GM19351 (cell line): Measurements from ENCODE around the gene ZNF280A.
"Not testable (repeated sequence)": the region's sequence is repeated elsewhere in the genome, so short reads cannot be mapped to it uniquely, and the experiment has no call there.

Experiments
- ATAC-seq: cut with Tn5 transposase; IDR thresholded peaks from one replicate; pipeline ENCODE4 v1.9.1; 2021; ENCODE audit warnings: mild to moderate bottlenecking, moderate library complexity; ENCODE audit not compliant: unreplicated experiment

ZNF280A gene

DNA sequence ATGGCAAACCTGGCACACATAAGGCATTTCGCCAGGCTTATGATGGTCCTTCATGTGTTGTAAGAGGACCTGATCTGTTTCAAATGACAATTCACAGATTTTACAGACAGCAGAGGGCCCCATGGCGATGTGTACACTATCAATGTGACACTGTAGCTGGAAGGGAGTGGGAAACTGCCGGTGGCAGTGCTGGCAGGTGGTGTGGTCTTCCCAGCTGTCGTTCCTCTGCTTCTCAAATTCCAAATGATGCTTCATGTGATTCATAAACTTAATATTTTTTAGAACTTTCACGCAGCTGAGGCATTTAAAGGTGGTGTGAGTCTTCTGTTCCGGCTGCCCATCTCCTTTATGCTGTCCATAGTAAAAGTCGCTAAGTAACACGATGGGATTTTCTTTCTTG is 5.6 kb downstream of the ZNF280A start:
- not testable (repeated sequence) for ATAC-seq

DNA sequence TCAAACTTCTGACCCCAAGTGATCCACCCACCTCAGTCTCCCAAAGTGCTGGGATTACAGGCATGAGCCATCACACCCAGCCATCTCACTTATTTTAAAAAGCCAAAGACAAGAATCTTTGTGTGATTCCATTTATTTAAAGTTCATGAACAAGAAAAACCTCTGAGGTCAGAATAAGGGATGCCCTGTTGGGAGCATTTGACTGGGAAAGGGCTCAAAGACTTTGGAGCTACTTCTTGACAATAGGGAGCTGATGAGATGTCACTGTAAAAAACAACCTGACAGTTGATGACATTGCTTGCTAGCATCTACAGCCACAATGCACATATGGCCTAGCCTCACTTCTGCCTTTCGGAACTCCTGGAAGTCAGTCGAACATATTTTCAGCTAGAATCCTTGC is 6.5 kb downstream of the ZNF280A start:
- no peak for ATAC-seq

DNA sequence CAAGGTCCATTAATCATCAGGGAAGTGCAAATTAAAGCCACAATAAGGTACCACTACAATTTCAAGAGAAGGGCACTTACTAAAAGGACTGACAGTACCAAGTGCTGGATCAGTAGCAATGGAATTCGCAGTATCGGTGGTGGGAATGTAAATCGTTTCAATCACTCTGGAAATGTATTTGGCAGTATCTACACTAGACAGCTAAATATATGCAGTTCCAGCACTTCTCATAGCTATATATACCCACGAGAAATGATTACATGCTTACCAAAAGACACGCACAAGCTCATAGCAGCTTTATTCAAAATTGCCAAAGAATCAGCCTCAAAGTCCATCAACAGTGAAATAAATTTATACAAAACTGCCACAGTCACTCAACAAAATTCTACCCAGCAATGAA is 7.1 kb downstream of the ZNF280A start:
- no peak for ATAC-seq

DNA sequence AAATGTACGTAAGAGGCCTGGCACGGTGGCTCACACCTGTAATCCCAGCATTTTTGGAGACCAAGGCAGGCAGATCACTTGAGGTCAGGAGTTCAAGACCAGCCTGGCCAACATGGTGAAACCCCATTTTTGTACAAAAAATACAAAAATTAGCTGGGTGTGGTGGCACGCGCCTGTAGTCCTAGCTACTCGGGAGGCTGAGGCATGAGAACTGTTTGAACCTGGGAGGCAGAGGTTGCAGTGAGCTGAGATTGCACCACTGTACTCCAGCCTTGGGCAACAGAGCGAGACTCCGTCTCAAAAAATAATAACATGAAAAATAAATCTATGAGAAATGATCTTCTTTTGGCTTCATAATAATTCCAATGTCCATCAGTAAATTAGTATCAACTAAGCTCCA is 9.2 kb downstream of the ZNF280A start:
- not testable (repeated sequence) for ATAC-seq

DNA sequence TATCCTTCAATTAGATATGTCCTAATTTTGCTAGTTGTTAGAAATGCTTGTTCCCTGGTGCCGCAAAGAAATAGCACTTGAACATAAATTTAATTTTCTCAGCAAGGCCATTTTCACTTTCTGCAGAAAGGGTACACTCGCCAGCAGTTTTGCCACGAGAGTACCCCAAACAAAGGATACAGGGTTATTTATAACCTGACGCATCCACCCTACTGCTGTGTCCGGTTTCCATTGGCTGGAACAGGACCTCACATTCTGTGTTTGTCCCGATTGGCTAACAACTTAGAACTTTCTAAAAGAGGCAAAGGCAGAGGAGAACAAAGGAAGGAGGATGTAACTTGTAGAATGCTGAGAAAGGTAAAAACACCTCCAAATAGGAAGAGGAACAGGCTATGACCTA is 10.2 kb downstream of the ZNF280A start:
- ATAC-seq = not testable (repeated sequence)

DNA sequence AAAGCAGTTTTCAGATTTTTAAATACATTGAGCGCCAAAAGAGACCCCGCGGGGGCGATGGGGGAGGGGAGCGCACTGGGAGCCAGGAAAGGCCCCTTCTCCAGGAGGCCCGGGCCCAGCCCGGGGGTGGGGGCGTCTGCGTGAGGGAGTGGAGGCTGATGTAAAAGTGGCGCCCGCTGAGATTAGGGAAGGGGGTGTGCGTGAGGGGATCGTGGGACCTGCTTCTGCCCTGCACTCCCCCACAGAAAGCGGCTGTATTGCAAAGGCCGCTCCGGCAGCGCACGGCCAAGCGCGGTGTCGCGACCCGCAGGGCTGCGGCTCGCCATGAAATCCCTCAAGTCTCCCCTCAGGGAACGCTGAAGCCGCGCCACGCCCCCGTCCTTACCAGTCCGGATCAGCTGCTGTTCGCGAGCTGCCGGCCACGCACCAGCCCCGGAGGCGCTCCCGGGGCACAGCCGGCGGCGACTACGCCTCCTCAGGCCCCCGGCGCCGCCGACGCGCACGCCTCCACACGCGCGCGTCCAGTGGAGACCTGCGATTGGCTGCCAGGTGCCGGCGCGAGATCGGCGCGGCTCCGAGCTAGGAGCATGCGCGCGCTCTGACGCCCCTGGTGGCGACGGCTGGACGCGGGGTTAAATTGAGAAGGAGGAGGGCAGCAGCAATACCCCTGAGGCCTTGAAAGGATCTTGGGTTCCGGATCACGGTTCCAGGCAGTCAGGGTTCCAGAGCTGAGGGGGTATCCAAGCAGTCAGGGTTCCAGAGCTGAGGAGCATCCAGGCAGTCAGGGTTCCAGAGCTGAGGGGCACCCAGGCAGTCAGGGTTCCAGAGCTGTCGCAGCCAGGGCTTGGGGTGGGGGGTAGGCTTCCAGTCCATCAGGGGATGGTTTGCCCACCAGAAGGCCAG is 11.5 kb downstream of the ZNF280A start, which contains the start of gene ZNF280B:
Gene ZNF280B (minus strand): TSS at position 469 of the 903 bp plus-strand sequence. CDS start 19,344 bp downstream, outside the sequence.
- peak; percentile 91 for ATAC-seq

DNA sequence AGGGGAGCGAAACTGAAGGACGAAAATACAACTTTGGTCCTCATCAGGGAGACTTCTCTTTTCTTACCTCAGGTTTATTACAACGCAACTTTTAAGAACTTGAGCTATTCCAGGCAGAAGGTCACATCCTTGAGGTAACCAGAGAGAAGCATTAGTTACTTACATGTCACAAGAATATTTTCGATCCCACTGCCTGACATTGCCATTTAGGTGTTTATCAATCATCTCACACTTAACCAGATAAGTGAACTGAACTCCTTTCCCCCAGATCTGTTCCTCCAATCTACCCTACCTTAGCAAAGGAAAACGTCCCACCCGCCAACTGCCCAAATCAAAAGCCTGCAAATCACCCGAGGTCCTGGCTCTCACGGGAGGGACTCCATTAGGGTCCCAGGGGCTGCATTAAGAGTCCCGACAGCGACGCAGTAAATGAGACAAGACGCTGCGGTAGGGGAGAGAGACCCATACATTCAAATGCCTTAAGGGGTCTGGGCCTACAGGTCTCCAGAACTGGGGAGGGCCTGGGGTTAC is 12.3 kb downstream of the ZNF280A start:
- ATAC-seq = no peak

DNA sequence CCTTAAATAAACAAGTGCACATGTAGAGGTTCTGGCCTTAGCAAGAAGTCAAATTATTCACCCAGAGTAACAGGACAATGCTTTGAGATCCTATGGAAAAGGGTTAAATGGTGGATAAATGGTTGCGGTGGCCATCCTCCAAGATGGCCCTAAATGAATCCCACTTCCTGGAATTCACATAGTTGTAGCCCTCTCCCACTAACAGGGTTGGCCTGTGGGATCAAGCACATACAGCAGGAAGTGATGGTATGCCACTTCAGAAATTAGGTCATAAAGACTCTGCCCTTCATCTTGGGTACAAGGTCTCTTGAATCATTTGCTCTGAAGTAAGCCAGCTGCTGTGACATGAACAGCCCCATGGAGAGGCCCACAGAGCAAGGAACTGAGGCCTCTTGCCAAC is 13.3 kb downstream of the ZNF280A start:
- no peak for ATAC-seq

DNA sequence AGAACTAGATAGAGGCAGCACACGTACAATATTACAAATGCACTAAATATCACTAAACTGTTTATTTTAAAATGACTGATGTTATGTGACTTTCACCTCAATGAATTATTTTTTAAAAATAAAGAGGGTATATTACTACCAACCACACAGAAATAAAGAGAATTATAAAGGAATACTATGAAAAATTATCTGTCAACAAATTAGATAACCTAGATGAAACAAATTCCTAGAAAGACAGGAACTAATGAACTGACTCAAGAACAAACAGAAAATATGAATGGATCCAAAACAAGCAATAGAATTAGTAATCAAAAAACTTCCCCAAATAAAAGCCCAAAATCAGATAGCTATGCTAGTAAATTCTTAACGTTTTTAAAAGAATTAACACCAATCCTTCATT is 21.8 kb downstream of the ZNF280A start:
- no peak for ATAC-seq

DNA sequence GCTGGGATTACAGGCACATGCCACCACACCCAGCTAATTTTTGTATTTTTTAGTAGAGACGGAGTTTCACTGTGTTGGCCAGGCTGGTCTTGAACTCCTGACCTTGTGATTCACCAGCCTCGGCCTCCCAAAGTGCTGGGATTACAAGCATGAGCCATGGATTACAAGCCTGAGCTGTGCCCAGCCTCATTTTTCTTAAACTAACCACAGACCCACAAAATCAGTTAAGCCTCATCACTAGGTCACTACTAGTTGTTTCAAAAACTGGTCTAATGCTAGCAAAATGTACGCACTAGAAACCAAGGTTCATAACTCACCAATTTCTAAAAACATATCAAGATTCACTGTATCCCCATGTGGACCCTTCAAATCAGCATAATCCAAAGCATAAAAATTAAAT is 28.5 kb downstream of the ZNF280A start:
- not testable (repeated sequence) for ATAC-seq

DNA sequence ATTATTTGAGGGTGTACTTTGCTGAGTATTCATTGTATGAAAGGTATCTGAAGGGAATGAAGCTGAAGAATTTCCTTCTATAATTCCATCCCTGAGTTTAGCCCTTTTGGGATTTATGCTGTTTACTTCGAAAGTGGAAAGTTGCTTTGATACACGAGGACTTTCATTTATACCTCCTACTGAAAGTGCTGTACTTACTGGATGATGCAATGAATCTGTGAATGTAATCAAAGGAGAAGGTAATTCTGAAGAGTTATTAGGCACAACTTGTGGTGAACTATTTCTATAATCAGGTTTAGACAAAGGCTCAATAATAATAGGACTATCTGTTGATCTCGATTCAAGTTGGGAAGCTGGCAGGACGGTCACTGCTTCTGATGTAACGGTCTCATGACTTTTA is 31.3 kb downstream of the ZNF280A start:
- no peak for ATAC-seq

DNA sequence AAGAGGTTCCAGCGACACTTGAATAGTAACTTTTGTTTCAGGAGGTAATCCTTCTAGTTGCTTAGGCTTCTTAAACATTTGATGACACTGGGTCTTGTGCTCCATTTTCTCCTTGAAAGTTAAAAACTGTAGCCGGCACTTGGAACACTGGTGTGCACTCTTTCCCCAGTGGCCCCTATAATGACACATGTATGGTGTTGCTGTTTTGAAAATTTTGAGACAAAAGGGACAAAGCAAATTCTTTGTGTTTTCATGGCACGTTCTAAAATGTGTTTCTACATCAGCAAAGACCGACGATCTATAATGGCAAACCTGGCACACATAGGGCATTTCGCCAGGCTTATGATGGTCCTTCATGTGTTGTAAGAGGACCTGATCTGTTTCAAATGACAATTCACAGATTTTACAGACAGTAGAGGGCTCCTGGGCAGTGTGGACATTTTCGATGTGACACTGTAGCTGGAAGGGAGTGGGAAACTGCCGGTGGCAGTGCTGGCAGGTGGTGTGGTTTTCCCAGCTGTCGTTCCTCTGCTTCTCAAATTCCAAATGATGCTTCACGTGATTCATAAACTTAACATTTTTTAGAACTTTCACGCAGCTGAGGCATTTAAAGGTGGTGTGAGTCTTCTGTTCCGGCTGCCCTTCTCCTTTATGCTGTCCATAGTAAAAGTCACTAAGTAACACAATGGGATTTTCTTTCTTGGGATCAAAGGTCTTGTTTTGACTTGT is 32.0 kb downstream of the ZNF280A start:
- ATAC-seq = no peak

DNA sequence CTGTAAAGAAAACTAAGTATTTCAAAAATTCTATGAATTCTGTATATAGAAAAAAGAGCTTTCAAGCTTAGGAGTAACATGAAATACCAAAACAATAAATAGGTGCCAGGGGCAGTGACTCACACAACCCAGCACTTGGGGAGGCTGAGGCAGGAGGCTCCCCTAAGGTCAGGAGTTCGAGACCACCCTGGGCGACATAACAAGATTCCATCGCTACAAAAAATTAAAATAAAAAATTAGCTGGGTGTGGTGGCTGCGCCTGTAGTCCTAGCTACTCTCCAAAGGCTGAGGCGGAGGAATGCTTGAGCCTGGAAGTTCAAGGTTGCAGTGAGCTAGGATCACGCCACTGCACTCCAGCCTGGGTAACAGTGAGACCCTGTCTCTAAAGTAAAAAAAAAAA is 33.0 kb downstream of the ZNF280A start:
- ATAC-seq = no peak

DNA sequence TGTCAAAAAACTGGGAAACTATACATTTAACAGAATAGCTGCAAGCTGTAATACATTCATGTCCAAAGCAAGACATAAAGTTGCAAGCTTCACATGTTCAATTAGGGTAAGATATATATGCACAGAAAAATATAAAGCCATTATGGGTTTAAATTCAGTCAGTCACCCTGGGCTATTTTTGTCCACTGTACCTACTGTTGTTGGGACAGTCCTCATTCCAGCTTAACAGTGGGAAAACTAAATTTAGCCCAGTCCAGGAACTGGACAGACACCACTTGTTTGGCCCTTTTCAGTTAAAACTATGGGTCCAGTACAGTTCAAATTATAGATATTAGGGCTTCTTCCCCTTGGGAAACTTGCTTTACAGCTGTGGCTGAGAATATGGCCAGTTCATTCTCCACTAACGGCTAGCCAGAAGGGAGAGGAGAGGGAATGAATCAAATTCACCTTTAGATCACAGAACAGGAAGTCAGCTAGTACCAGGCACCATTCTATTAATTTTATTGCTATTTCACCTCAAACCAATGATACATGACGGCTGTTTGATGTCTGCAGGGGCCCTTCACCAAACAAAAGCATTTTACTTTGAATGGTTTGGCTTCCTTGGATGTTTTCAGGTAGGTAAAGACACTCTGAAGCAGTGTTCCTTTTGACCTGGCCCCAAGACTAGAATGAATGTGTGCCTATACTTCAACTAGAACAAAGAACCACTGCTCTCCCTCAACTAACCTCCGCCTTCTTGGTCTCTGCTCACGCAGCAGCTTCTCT is 33.8 kb downstream of the ZNF280A start:
- ATAC-seq = no peak

DNA sequence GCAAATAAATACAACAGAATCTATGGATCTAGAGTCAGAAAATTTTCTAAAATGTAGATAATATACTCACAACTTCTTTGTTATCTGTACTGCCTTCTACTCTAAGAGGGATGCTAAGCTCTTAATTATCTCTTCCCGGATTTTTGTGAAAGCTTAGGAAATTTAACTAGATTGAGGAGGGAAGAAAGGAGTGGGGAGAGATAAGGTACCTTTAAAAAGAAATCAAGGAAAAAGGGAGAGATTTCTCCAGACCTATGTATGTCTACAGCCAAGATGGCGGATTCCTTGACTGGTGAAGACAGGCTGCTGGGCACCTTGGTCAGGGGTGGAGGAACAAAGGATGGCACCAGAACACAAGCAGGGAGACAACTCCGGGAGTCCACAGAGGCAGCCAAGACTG is 34.5 kb downstream of the ZNF280A start:
- ATAC-seq = no peak

DNA sequence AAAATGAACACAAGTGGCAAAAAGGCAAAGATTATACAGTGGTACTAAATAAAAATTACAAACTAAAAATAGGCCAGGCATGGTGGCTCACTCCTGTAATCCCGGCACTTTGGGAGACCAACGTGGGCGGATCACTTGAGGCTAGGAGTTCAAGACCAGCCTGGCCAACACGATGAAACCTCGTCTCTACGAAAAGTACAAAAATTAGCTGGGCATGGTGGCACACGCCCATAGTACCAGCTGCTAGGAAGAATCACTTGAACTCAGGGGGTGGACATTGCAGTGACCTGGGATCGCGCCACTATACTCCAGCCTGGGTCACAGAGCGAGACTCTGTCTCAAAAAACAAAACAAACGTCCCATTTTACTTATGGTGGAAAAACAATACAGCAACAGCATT is 36.0 kb downstream of the ZNF280A start:
- ATAC-seq = no peak

DNA sequence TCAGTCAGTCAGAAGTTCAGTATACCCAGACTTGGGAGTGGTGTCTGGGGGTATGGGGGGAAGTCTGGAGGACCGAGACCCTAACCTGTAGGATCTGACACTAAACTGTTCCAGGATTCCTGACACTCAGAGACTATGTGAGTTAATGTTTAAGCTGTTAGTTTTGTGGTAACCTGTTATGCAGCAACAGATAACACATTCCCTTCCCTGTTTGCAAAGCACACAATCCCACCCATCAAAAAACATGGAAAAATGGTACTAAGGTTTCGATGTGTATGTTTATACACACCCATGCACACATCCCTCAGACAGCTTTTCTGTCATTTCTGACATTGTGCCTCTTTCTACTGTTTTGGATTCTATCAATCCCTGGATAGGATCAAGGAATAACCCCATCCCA is 39.1 kb downstream of the ZNF280A start:
- no peak for ATAC-seq

DNA sequence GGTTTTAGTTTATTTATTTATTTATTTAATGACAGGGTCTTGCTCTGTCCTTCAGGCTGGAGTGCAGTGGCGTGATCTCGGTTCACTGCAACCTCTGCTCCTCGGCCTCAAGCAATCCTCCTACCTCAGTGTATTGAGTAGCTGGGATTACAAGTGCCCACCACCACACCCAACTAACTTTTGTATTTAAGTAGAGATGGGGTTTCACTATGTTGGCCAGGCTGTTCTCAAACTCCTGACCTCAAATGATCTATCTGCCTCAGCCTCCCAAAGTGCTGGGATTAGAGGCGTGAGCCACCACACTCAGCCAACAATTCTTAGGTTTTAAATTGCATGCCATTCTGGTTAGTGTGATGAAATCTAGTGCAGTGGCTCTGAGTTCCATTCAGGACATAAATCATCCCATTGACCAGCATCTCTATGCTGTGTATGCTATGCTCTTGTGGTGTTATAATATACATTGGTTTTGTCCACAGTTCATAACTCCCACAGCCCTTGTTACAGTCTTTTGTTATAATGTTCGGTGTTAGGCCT is 40.0 kb downstream of the ZNF280A start:
- no peak for ATAC-seq

DNA sequence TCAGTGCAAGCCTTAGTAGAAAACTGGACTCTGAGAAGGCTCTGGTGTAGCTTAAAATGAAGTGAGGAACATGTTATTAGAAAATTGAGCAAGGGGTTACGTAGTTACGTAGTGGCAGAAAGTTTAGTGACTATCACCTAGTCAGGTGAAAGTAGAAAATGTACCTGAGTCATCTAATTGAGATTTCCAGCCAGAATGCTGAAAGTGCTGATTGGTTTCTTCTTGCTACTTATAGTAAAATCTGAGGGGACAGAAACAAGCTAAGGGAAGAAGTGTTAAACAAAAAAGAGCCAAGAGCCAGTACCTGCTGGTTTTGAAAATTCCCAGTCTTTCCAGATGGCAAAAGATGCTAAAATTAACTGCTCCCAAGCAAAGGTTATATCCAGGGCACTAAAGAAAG is 41.0 kb downstream of the ZNF280A start:
- no peak for ATAC-seq

DNA sequence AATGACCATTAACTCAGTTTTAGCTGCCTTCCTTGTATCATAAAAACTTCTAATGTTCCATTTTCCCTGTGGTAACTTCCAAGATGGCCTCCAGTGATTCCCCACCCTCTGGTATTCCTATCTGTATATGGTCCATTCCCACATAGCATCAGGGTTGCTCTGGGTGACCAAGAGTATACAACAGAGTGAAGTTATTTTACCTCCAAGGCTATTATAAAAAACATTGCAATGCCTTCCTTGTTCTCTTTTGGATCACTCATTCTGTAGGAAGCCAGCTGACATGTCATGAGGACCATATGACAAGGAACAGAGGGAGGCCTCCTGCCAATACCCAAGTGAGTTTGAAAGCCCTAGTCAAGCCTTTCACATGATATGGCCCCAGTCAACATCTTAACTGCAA is 41.6 kb downstream of the ZNF280A start:
- ATAC-seq = no peak

DNA sequence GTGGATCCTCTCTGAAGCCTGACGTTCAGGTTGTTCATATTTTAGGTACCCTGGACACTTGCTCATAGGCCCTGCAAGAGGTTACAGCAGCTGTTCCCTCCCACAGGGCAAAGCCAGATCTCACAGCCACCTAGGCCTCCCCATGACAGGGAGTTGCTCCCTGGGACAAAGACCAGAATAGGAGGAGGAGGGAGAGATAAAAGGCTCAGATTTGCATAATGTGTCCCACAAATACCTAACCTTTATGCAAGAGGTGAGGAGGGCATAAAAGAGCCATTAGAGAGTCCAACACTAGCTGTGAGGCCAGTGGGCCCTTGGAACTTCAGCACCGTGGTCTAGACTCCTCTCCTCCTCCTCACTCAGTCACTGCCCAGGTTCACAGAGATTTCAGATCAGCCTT is 45.3 kb downstream of the ZNF280A start:
- no peak for ATAC-seq
